OCI-LY3 (cell line): ENCODE results near the gene FTO.

Experiments used
- EZH2phosphoT487 ChIP-seq: fragments of 200-600 bp; shearing (Covaris generic); IDR thresholded peaks from 2 replicates; pipeline ENCODE4 v1.6.1; 2018; ENCODE audit warnings: antibody characterized with exemption, mixed run types, low read depth
- TF ChIP-seq, protein P1 (sequence below): fragments of 200-600, 300-600 bp; sonication (generic); IDR thresholded peaks from 2 replicates; pipeline ENCODE4 v1.5.1; 2014; ENCODE audit warnings: antibody characterized with exemption, low read length, low read depth

DNA sequence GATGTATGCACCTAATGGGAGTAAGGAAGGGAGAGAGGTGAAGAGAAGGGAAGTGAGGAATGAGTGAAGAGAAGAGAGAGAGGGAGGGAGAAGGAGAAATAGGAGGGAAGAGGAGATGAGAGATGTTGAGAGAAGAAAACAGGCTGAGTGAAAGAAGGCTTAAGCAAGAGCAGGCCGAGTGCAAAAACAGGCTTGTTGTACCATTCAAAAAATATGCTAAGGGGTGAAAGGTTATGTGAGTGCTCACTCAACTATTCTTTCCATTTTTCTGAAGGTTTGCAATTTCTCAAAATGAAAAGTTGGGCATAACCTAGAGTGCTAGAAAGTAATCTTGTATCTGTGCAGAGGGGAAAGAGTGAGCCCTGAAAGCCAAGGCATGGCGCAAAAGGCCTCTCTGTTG is 23.2 kb upstream of the FTO start:
- no peak for TF ChIP-seq EZH2phosphoT487
- TF ChIP-seq, protein P1, sequence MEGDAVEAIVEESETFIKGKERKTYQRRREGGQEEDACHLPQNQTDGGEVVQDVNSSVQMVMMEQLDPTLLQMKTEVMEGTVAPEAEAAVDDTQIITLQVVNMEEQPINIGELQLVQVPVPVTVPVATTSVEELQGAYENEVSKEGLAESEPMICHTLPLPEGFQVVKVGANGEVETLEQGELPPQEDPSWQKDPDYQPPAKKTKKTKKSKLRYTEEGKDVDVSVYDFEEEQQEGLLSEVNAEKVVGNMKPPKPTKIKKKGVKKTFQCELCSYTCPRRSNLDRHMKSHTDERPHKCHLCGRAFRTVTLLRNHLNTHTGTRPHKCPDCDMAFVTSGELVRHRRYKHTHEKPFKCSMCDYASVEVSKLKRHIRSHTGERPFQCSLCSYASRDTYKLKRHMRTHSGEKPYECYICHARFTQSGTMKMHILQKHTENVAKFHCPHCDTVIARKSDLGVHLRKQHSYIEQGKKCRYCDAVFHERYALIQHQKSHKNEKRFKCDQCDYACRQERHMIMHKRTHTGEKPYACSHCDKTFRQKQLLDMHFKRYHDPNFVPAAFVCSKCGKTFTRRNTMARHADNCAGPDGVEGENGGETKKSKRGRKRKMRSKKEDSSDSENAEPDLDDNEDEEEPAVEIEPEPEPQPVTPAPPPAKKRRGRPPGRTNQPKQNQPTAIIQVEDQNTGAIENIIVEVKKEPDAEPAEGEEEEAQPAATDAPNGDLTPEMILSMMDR = no peak
